Superior temporal gyrus (tissue), 1 donor: Measurements from ENCODE around the gene CEACAM1.
"Not testable (repeated sequence)": the region's sequence is repeated elsewhere in the genome, so short reads cannot be mapped to it uniquely, and the experiment has no call there.

Experiments
- DNase-seq: peaks from one replicate; pipeline ENCODE4 v3.0.0-alpha.2; 2016; ENCODE audit errors: extremely low spot score

CEACAM1 gene

DNA sequence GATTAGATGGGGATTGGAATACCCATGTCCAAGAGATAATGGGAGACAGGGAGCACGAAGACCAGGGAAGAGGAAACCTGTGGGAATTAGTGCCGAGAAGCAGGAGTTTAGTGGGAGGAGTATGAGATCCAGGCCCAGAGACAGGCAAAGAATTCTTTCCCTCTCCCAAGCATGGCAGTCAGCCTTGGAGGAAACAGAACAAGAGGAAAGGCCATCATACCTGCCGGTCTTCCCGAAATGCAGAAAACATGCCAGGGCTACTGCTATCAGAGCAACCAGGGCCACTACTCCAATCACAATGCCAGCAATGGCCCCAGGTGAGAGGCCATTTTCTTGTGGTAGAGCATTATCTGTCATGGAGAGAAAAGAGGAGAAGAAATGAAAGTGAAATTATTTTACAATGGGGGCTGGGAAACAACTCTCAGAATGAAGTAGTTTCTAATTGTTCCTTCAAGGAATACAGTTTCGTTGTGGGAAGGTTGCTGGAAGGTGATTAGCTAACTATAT, 16.1 kb downstream of the CEACAM1 start:
- DNase-seq, result no peak

DNA sequence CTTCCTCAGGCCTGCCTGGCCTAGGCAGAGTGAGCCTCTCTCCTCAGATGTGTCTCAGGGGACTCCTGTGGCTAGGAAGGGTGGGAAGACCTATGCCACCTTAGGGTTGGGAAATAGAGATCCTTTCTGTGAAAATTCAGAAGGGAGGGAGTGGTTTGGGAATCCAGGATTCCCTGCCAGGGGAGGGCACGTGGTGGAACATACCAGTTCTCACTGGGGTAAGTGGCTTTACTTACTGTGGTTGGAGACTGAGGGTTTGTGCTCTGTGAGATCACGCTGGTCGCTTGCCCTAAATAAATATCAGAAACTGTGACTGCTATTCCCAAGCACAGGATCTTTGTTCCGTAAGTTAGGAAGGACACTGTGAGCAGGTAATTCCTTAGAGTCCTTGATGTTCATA, 16.9 kb downstream of the CEACAM1 start:
- DNase-seq, result no peak

DNA sequence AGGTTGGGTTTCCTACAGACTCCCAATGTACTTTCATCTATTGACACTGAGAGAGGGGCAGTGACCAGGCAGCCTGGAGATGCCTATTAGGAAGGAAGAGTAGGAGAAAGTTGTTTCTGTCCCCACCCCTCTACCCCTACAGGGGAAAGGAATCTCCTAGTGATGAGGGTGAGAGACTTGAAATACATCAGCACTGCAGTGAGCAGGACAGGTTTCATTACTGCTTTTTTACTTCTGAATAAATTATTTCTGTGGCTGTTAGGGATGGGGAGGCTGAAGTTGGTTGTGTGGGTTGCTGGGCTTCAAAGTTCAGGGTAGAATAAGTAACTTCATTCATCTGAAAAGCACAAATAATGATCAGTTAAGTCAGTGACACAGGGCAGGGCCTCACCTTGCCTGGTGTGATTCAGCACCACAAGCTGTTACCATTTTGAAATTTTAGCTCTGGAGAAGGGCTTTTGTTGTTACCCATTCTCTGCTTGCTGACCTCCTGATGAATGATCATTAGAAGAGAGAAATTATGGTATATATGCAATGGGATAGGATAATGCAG, 19.3 kb downstream of the CEACAM1 start:
- no peak for DNase-seq

DNA sequence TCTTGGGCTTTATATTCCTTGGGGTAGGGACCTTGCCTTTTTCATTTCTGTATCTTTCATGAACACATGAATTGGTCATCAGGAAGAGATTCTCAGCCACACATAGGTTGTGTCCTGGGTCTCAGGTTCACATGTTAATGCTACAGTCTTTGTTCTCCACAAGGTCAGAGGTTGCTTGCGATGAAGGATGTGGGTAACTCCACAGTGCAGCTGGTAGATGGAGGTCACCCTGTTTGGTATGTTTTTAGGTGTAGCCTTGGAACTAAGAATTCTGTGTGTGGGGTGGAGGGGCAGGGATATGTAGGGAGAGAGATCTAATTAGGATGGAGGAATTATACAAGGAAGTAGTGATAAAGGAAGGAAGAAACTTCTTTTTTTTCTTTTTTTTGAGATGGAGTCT, 23.2 kb downstream of the CEACAM1 start:
- DNase-seq, result no peak

DNA sequence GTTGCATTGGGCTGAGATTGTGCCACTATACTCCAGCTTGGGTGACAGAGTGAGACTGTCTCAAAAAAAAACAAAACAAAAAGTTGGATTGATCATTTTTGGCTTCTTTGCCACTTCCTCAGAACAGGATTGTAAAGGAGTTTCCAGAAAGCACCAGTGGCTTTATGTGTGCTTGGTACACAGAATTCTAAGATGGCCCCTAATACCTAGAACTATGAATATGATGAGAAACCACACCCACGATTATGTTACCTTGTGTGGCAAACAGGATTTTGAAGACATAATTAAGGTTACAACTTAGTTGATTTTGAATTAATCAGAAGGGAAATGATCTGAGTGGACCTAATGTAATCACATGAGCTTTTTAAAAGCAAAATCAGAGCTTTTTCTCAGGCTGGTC, 26.5 kb downstream of the CEACAM1 start:
- no peak for DNase-seq

- DNase-seq, result not testable (repeated sequence)
These were observed 27.0 kb downstream of the CEACAM1 start for GRCh38 chr19:42501243-42501642.

DNA sequence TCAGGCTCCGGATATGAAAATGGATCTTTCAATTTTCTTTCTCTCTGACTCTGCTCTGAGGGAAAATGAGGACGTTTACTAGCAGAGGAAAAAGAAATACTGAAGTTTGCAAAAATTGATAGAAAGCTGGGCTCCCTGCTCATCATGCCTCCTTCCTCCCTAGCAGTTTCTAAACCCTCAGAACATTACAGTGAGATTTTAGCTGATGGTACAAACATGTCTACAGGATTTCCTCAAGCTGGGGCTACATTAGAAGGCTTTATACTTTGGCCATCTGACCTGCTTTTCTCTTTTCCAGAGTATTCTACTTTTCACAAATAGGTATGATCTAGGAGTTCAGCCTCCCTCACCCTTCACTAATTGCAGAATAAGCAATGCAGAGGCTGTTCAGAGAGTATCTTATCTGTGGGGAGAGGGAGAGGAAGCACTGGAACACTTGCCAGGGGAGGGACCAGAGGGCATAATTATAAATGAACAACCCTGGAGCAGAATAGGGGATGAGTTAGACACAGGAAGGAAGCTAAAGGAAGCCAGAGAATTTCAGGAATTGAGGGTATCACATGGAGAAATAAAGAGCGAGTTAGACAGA, 30.0 kb downstream of the CEACAM1 start:
- DNase-seq, result no peak

- peak; percentile 24 for DNase-seq
These were observed 30.7 kb downstream of the CEACAM1 start for GRCh38 chr19:42497492-42498168.

- DNase-seq, result no peak
These were observed 31.7 kb downstream of the CEACAM1 start for GRCh38 chr19:42496460-42497133.

- no peak for DNase-seq
These were observed 32.6 kb downstream of the CEACAM1 start for GRCh38 chr19:42495663-42496062.

- DNase-seq, result no peak
These were observed 34.0 kb downstream of the CEACAM1 start for GRCh38 chr19:42494321-42494720.

GRCh38 chr19:42488783-42489521, 39.3 kb downstream of the CEACAM1 start:
- DNase-seq, result no peak

- no peak for DNase-seq
These were observed 40.5 kb downstream of the CEACAM1 start for GRCh38 chr19:42487798-42488178.

- no peak for DNase-seq
These were observed 41.1 kb downstream of the CEACAM1 start for GRCh38 chr19:42487032-42487797.

DNA sequence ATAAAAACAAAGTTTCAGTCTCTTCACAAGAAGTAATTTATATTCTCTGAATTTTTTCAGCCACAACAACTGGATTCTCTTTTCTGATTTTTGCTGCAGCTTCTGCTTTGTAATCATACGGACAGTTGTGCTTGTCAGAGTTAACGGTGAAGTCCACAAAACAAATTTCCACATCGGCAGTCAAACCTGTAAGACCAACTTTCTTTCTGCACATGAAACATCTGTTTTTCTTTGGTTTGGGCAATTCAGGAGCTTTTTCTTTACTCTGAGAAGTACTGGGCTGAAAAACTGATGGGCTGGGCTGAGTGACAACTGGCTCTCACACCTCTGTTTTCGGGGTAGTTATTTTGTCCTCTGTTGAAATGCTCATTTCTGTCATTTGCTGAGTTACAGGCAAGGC, 43.2 kb downstream of the CEACAM1 start:
- DNase-seq, result not testable (repeated sequence)

DNA sequence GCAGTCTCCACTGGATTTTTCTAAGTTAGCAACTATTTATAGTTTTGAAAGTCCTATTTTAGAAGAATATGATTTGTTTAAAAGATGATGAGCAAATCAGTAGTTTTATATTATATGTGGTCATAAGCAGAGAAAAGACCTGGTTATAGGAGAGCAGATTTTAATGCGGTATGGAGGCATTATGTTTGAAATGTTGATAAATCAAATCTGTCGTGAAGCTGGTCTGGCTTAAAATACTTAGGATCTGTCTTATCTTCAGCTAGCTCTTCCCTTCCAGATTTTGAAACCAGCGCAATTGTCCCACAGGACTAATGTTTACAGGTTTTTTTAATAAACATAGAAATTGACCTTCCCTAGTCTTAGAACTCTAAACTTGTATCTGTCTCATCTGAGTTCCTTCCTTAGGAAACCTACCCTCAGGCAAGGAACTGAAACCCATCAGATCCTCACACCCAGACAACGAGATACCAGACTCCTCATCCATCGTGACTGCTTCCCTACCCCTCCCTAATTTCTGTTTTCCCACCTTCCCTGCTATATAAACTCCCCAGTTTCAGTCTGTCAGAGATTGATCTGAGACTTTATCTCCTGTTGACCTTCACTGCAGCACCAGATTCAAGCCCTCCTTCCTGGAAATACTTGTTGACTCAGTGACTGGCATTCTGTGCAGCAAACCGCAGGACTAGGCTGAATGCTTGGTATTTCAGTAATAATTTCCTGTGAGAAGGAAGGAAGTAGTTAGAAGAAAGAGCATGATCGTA, 47.8 kb downstream of the CEACAM1 start:
- no peak for DNase-seq

GRCh38 chr19:42479736-42480135, 48.5 kb downstream of the CEACAM1 start:
- DNase-seq, result no peak

DNA sequence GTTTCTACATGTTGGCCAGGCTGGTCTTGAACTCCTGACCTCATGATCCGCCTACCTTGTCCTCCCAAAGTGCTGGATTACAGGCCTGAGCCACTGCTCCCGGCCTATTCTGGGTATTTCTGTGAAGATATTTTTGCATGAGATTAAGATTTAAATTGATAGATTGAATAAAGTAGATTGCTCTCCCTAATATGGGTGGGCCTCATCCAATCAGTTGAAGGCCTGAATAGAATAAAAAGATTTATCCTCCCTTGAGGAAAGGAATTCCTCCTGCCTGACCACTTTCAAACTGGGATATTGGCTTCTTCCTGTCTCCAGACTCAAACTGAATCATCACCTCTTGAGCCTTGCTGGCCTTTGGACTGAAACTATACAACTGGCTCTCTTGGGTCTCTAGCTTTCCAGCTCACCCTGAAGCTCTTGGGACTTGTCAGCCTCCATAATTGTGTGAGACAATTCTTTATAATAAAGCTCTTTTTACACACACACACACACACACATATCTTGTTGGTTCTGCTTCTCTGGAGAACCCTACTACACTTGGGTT, 49.4 kb downstream of the CEACAM1 start:
- DNase-seq, result no peak

DNA sequence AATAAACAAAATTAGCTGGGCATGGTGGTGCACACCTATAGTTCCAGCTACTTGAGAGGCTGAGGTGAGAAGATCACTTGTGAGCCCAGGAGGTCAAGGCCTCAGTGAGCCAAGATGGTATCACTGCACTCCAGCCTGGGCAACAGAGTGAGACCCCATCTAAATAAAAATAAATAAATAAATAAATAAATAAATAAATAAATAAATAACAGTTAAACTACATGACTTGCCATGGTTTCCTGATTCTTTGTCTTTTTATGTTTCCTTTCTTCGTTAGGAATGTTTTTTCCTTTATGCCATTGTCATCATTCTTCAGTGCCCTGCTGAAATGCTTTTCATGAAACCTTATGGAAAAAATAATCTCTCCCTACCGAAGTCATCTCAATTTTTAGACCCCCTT, 50.3 kb downstream of the CEACAM1 start:
- DNase-seq, result no peak

- no peak for DNase-seq
These were observed 51.2 kb downstream of the CEACAM1 start for GRCh38 chr19:42477117-42477516.
